Bone marrow (tissue), 2 donors: ENCODE results near the gene GLB1L2.

Experiments used
- DNase-seq, 2 donors: peaks; one replicate each; lab custom pipeline; 2025; lab: John Stamatoyannopoulos, UW

GLB1L2 gene

DNA sequence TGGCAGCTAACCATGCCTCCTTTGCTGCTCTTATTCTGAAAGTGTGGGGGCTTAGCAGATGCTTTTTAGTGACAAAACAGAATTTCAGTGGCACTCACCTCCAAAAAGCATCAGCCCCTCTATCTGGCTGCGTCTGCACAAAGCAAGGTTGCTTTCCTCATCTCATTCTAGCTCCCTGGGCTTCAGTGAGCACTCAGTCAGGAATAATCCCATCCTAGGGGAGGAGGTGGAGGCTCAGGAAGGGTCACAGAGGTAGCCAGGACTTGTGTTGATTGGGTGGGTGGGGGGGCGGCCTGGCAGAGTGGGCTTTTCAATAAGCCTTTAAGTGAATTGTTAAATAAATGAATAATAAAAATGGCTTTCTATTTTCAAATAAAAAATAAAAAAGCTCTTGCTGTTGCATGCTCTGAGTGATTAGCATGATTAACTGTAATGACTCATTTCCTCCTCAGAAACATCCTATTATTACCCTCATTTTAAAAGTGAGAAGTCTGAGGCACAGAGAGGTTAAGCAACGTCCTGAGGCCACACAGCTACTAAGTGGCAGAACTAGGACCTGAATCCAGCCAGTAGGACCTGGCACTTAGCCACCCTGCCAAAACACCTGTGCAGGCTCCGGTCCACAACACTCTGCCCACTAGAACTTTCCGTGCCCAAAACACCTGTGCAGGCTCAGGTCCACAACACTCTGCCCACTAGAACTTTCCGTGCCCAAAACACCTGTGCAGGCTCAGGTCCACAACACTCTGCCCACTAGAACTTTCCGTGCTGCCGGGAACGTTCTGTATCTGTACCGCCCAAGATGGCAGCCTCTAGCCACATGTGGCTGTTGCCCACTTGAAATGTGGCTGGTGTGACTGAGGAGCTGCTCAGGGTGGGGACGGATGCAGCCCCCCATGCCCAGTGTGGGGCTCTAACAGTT, 74.7 kb downstream of the GLB1L2 start:
- no peak for DNase-seq

DNA sequence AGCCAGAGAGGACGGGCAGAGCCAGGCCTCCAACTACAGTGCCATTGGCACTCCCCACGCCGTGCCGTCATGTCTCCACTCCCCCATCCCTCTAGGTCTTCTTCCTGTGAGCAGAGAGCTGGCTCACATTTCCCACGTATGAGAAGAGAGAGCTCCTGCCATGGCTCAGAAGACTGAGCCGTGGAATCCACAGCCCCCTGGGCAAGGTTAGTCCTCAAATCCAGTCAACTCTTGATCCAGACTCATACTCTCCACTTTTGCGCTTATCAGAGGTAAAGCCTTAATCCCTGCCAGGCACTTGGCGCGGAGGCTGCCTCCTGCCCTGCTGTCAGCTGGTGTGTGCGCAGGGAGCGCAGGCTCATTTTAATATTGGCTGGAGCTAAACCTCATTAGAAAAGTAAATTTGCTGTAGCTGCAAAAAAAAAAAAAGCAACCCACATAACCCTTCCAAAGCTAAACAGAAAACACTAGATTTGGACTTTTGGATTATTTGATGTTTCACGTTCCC, 75.6 kb downstream of the GLB1L2 start:
- DNase-seq = no peak

- no peak for DNase-seq
Observed at GRCh38 chr11:134407923-134408322, 76.1 kb downstream of the GLB1L2 start.

GRCh38 chr11:134409552-134410429, 78.0 kb downstream of the GLB1L2 start:
- DNase-seq = no peak

DNA sequence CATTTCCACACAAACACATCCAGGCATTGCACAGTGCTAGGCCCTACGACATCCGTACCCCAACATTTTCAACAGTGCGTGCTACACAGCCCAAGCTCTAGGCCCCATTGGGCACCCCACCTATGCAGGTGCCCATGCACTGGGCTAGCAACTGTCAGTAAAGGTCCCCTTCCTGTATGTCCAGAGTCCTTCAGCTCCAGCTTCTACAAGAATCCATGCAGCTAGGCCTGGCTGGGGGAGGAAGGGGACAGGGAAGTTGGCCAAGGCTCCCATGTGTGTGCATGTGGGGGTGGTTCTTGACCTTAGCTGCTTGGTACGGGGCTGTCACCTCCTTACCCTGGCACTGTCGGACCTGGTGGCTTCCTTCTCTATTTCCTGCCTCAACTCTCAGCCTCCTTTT, 79.0 kb downstream of the GLB1L2 start:
- DNase-seq = no peak

GRCh38 chr11:134412203-134413042, 80.6 kb downstream of the GLB1L2 start, which contains the start of gene B3GAT1:
B3GAT1 (minus strand) TSS chr11:134412242; CDS start chr11:134387659, 24,583 bp downstream.
- no peak for DNase-seq

DNA sequence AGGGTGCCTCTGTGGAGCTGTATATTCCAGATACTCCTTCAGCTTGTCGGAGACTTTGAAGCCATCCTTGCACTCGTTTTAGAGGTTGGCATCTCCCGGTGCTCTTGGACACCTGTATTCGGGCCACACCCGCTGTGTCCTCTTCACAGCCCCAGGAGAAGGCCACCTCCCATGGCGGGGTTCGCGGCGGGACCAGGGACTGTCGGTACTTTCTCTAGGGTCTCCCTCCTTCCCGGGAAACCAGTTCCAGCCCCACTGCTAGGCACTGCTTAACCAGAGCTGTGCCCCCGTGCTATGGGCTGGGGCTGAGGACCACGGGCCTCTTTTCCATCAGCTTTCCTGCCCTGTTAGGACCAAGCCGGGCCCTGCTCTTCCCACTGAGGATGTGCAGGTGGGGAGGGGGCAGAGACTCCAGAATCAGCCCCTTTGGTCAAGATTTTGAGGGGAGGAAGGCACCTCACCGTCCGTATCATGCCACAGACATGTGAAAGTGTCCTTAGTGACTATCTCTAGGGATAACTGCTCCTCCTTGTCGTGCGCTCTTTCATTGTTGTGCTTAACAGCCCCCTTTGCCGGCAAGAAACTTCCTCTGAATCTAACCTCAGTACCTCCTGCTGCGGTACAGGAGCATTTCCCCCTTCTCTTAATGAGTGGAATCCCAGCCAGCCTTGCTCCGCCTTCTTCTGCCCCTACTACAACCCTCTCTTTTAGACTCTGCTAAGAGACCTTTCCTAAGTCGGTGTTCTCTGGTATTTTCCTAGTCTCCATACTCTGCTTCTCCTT, 81.4 kb downstream of the GLB1L2 start:
- no peak for DNase-seq

DNA sequence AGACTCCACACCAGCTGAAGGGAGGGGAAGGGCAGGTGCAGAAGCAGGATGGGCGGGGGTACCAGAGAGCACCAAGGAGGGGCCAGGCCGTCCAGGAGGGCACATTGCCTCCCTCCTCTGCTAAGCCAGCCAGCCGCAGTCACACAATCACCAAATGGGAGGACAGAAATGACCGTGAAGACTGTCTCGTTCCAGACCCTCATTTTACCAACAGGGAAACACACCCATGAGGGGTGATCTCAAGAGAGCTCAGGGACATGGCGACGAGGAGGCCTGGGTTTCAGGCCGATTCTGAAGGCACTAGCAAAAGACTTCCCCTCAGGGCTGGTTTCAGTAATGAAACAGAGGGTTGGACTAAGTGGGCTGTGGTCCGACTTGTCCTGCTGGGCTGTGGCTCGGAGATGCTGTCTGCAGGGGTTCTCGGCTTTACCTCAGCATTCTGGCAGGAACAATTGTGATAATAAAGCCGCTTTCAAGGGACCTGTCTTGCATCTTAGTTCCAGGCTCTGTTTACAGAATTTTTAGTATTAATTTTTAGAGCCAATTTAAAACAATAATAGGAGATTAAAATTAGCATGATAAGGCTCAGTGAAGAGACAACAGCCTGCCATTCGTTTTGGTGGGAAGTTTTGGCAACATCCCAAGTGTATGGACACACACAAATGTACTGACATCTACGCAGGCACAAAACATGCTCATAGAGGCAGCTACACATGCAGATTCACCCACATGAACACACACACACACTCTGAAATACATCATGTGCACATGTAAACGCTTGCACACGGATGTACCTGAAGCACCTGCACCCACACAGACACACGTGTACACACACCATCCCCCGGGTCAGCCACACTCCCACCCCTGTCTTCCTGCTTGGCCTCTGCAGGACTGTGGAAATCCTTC, 82.3 kb downstream of the GLB1L2 start:
- DNase-seq = no peak

- DNase-seq = no peak
Observed at GRCh38 chr11:134414766-134415765, 83.3 kb downstream of the GLB1L2 start.

DNA sequence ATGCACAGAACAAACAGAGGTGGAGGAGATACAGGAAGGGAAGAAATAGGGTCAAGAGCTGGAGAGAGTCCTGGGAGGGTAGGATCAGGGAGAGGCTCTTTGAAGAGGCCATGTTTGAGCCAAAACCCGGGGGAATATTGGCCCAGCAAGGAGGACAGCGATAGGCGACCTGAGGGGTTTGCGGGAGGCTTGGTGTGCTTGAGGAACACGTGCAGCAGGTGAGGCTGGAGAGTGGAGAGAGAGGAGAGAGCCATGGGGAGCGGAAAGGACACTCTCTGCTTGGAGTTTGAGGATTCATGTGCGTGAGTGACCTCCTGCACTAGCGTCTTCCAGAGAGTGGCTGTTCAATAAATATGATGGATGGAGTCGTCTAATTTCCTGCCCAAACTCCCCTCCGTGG, 84.9 kb downstream of the GLB1L2 start:
- no peak for DNase-seq

DNA sequence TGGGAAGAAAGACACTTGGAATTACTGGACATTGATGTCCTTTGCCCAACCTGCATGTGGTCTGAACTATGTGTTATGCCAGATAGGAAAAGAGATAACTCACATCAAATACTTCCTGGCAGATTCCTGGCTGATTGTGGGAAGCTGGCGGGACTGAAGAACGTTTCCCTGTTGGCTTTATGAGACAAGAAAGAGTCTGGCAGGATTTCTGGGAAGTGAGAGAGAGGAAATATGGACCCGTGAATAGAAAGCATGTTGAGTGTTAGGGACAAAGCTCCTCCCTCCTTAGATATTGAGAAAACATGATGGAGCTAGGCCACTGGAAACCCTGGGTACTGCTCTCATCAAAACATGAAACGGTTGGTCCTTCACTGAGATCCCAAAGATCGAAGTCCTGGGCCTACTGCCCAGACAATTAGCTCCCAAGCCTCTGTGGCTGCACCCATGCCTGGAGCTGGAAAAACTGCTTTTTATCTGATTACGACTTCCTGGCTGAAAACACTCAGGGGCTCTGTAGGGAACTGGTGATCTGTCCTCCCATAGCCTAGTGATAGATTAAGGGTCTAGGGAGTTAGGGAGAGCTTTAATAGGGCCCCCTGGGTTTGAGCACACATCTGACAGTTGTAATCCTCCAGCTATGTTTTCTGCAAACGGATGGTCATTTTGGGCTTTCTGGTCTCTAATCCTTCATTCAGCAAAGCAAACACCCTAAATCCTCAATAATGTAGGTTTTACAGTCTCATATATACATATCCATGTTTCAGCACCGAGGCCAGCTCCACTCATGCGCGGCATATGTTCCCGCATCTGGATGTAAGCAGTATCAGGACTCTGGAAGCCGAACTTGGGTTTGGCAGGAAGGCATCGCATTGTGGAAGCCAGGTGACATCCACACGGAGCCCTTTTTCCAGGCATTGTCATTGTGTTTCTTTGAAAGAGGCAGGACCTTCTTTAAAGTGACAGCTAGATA, 86.4 kb downstream of the GLB1L2 start:
- no peak for DNase-seq

GRCh38 chr11:134423106-134423505, 91.3 kb downstream of the GLB1L2 start:
- no peak for DNase-seq

GRCh38 chr11:134425413-134425812, 93.6 kb downstream of the GLB1L2 start:
- no peak for DNase-seq
